Suppressor macrophage treated with lipopolysaccharide for 4 hours (primary cell): ENCODE results near the gene MPI.
A peak's percentile ranks its signal among the peaks of the same experiment; 100 is the strongest.

Source experiments
- DNase-seq: peaks from one replicate; pipeline ENCODE4 v3.0.0-alpha.2; 2020

MPI gene

GRCh38 chr15:74950078-74950908 is 60.5 kb downstream of the MPI start:
- peak; percentile 84 for DNase-seq

- DNase-seq = no peak
These were observed 61.2 kb downstream of the MPI start for GRCh38 chr15:74951006-74951405.
